HepG2 (cell line): ENCODE measurements around the gene TUFM. TPM values are rescaled to one million over a fixed set of nuclear protein-coding genes. Genes with fewer than 3 reads are reported as not detected.

Source experiments
- EHMT2 ChIP-seq: fragments of 200-600 bp; sonication (generic); IDR thresholded peaks from 2 replicates; pipeline ENCODE4 v1.7.0; 2017; ENCODE audit warnings: antibody characterized with exemption, low read depth, low read length, borderline replicate concordance
- FIP1L1 ChIP-seq: fragments of 200-400 bp; formaldehyde crosslinking; IDR thresholded peaks from 2 replicates; pipeline ENCODE4 v1.6.1; 2018; ENCODE audit warnings: low read depth, mild to moderate bottlenecking, low read length, moderate library complexity, borderline replicate concordance; ENCODE audit not compliant: insufficient read depth
- KLF6 ChIP-seq: IDR thresholded peaks from 2 replicates; pipeline ENCODE4 v1.8.0; 2016; ENCODE audit warnings: missing biosample characterization, missing genetic modification reagents
- MBNL3 ChIP-seq: fragments of 250-450 bp; sonication (Bioruptor Pico); conservative IDR thresholded peaks from 2 replicates; pipeline ENCODE4 v1.8.0; 2022; ENCODE audit warnings: mild to moderate bottlenecking, inconsistent platforms
- RAD51 ChIP-seq: fragments of 450-650 bp; IDR thresholded peaks from 2 replicates; pipeline ENCODE4 v1.6.1; 2016; ENCODE audit warnings: borderline replicate concordance
- SRSF9 ChIP-seq: fragments of 200-400 bp; formaldehyde crosslinking; IDR thresholded peaks from 2 replicates; pipeline ENCODE4 v1.6.1; 2018; ENCODE audit warnings: borderline replicate concordance, mild to moderate bottlenecking, low read depth, low read length; ENCODE audit not compliant: insufficient read depth, poor library complexity, severe bottlenecking
- TAF15 ChIP-seq: fragments of 200-400 bp; formaldehyde crosslinking; IDR thresholded peaks from one replicate; pipeline ENCODE4 v1.6.1; 2018; ENCODE audit warnings: mild to moderate bottlenecking, low read depth, low read length; ENCODE audit not compliant: poor library complexity, severe bottlenecking
- YEATS4 ChIP-seq: sonication (generic); formaldehyde crosslinking; IDR thresholded peaks from 2 replicates; pipeline ENCODE4 v1.4.0; 2020; ENCODE audit warnings: missing genetic modification reagents, borderline replicate concordance
- ZNF292 ChIP-seq: sonication (generic); formaldehyde crosslinking; IDR thresholded peaks from 2 replicates; pipeline ENCODE4 v1.8.1; 2022; ENCODE audit warnings: mild to moderate bottlenecking, low read depth, missing genetic modification reagents, borderline replicate concordance
- ZNF510 ChIP-seq: sonication (generic); formaldehyde crosslinking; IDR thresholded peaks from 2 replicates; pipeline ENCODE4 v1.4.0; 2020; ENCODE audit warnings: low read depth, mild to moderate bottlenecking, missing genetic modification reagents
- ZNF552 ChIP-seq: sonication (generic); formaldehyde crosslinking; IDR thresholded peaks from 2 replicates; pipeline ENCODE4 v1.9.0; 2022; ENCODE audit warnings: missing genetic modification reagents, mild to moderate bottlenecking, borderline replicate concordance
- ZNF558 ChIP-seq: sonication (generic); formaldehyde crosslinking; IDR thresholded peaks from 2 replicates; pipeline ENCODE4 v1.9.0; 2022; ENCODE audit warnings: mild to moderate bottlenecking, missing genetic modification reagents, borderline replicate concordance
- ZNF879 ChIP-seq: sonication (generic); formaldehyde crosslinking; IDR thresholded peaks from 2 replicates; pipeline ENCODE4 v1.8.1; 2023; ENCODE audit warnings: missing genetic modification reagents
- polyA plus RNA-seq, 8 experiments: library from polyadenylated mRNA; depleted of rRNA in 3 of 8; stranded (reverse) in 7 of 8; unstranded in 1 of 8; fragments of >200 nt; fragmentation: Illumina TruSeq in 4 of 8; extraction: Trizol in 4 of 8; gene quantifications; 2 replicates each; pipeline versions ENCODE4 v1.2.1 to v1.2.3, GENCODE V29; 2011 to 2016; ENCODE audit warnings: low read depth in 4 of 8, missing spikeins in 1 of 8, mixed read lengths in 1 of 8; ENCODE audit not compliant: insufficient read depth in 1 of 8
- total RNA-seq, 5 experiments: library from RNA; depleted of rRNA; stranded (reverse); fragments of >200 nt; fragmentation: Illumina TruSeq; extraction: Trizol; gene quantifications; 2 replicates each; pipeline ENCODE4 v1.2.3, GENCODE V29; 2016; ENCODE audit warnings: low read depth in 1 of 5
- TF ChIP-seq, protein P1 (sequence below), 2 experiments: IDR thresholded peaks; 2 replicates each; pipeline ENCODE4 v1.6.1; 2011 to 2012; ENCODE audit warnings: low read length in 2 of 2, borderline replicate concordance in 1 of 2, low read depth in 1 of 2, mild to moderate bottlenecking in 1 of 2, moderate library complexity in 1 of 2
- TF ChIP-seq, protein P2 (sequence below): sonication (generic); formaldehyde crosslinking; IDR thresholded peaks from 2 replicates; pipeline ENCODE4 v1.9.0; 2022; ENCODE audit warnings: missing genetic modification reagents, mild to moderate bottlenecking, borderline replicate concordance
- TF ChIP-seq, protein P3 (sequence below): sonication (generic); formaldehyde crosslinking; conservative IDR thresholded peaks from 2 replicates; pipeline ENCODE4 v1.8.0; 2022; ENCODE audit warnings: mild to moderate bottlenecking, moderate library complexity, missing genetic modification reagents
- TF ChIP-seq, protein P4 (sequence below): sonication (generic); formaldehyde crosslinking; IDR thresholded peaks from 2 replicates; pipeline ENCODE4 v1.4.0; 2020; ENCODE audit warnings: mild to moderate bottlenecking, missing genetic modification reagents
- TF ChIP-seq, protein P5 (sequence below): sonication (generic); formaldehyde crosslinking; IDR thresholded peaks from 2 replicates; pipeline ENCODE4 v1.4.0; 2020; ENCODE audit warnings: missing genetic modification reagents, borderline replicate concordance

TUFM gene
- total and polyA plus RNA-seq, 2 of the 13 experiments (the other 11 are each of a cell fraction or from before 2014, with no cell fraction given), result 206 to 298 TPM

DNA sequence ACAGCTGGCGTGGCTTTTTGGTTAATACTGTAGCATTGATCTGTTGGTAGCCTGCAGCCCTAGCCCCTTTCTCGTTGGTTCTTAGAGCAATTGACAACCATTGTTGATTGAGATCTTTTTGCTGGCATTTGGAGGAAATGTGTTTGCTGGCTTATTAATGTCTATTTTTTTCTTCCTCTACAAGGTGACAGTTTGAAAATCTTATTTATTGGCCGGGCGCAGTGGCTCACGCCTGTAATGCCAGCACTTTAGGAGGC lies 21.5 kb downstream of the TUFM start (continued):
- TF ChIP-seq, protein P1, sequence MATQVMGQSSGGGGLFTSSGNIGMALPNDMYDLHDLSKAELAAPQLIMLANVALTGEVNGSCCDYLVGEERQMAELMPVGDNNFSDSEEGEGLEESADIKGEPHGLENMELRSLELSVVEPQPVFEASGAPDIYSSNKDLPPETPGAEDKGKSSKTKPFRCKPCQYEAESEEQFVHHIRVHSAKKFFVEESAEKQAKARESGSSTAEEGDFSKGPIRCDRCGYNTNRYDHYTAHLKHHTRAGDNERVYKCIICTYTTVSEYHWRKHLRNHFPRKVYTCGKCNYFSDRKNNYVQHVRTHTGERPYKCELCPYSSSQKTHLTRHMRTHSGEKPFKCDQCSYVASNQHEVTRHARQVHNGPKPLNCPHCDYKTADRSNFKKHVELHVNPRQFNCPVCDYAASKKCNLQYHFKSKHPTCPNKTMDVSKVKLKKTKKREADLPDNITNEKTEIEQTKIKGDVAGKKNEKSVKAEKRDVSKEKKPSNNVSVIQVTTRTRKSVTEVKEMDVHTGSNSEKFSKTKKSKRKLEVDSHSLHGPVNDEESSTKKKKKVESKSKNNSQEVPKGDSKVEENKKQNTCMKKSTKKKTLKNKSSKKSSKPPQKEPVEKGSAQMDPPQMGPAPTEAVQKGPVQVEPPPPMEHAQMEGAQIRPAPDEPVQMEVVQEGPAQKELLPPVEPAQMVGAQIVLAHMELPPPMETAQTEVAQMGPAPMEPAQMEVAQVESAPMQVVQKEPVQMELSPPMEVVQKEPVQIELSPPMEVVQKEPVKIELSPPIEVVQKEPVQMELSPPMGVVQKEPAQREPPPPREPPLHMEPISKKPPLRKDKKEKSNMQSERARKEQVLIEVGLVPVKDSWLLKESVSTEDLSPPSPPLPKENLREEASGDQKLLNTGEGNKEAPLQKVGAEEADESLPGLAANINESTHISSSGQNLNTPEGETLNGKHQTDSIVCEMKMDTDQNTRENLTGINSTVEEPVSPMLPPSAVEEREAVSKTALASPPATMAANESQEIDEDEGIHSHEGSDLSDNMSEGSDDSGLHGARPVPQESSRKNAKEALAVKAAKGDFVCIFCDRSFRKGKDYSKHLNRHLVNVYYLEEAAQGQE (IDR thresholded peaks at IDR 0.05; ENCODE audit: borderline replicate concordance in 1 of 2, low read depth in 1 of 2, low read length in 2 of 2), result no peak
- TF ChIP-seq FIP1L1 (no peak), ZNF879 (CRISPR knock-in tag) (peak; percentile 61; the same call in 1 of the 2 replicates), EHMT2 (no peak), ZNF552 (CRISPR knock-in tag) (no peak), MBNL3 (CRISPR knock-in tag) (no peak), ZNF558 (no peak), SRSF9 (no peak), RAD51 (no peak), KLF6 (CRISPR knock-in tag) (peak; percentile 22; the same call in 1 of the 2 replicates), ZNF292 (CRISPR knock-in tag) (no peak), ZNF510 (no peak), YEATS4 (CRISPR knock-in tag) (no peak), TAF15 (no peak)
- TF ChIP-seq, protein P2, sequence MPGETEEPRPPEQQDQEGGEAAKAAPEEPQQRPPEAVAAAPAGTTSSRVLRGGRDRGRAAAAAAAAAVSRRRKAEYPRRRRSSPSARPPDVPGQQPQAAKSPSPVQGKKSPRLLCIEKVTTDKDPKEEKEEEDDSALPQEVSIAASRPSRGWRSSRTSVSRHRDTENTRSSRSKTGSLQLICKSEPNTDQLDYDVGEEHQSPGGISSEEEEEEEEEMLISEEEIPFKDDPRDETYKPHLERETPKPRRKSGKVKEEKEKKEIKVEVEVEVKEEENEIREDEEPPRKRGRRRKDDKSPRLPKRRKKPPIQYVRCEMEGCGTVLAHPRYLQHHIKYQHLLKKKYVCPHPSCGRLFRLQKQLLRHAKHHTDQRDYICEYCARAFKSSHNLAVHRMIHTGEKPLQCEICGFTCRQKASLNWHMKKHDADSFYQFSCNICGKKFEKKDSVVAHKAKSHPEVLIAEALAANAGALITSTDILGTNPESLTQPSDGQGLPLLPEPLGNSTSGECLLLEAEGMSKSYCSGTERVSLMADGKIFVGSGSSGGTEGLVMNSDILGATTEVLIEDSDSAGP, result no peak
- TF ChIP-seq, protein P3, sequence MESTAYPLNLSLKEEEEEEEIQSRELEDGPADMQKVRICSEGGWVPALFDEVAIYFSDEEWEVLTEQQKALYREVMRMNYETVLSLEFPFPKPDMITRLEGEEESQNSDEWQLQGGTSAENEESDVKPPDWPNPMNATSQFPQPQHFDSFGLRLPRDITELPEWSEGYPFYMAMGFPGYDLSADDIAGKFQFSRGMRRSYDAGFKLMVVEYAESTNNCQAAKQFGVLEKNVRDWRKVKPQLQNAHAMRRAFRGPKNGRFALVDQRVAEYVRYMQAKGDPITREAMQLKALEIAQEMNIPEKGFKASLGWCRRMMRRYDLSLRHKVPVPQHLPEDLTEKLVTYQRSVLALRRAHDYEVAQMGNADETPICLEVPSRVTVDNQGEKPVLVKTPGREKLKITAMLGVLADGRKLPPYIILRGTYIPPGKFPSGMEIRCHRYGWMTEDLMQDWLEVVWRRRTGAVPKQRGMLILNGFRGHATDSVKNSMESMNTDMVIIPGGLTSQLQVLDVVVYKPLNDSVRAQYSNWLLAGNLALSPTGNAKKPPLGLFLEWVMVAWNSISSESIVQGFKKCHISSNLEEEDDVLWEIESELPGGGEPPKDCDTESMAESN (CRISPR knock-in tag), result no peak
- TF ChIP-seq, protein P4, sequence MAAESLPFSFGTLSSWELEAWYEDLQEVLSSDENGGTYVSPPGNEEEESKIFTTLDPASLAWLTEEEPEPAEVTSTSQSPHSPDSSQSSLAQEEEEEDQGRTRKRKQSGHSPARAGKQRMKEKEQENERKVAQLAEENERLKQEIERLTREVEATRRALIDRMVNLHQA (CRISPR knock-in tag), result no peak
- TF ChIP-seq, protein P5, sequence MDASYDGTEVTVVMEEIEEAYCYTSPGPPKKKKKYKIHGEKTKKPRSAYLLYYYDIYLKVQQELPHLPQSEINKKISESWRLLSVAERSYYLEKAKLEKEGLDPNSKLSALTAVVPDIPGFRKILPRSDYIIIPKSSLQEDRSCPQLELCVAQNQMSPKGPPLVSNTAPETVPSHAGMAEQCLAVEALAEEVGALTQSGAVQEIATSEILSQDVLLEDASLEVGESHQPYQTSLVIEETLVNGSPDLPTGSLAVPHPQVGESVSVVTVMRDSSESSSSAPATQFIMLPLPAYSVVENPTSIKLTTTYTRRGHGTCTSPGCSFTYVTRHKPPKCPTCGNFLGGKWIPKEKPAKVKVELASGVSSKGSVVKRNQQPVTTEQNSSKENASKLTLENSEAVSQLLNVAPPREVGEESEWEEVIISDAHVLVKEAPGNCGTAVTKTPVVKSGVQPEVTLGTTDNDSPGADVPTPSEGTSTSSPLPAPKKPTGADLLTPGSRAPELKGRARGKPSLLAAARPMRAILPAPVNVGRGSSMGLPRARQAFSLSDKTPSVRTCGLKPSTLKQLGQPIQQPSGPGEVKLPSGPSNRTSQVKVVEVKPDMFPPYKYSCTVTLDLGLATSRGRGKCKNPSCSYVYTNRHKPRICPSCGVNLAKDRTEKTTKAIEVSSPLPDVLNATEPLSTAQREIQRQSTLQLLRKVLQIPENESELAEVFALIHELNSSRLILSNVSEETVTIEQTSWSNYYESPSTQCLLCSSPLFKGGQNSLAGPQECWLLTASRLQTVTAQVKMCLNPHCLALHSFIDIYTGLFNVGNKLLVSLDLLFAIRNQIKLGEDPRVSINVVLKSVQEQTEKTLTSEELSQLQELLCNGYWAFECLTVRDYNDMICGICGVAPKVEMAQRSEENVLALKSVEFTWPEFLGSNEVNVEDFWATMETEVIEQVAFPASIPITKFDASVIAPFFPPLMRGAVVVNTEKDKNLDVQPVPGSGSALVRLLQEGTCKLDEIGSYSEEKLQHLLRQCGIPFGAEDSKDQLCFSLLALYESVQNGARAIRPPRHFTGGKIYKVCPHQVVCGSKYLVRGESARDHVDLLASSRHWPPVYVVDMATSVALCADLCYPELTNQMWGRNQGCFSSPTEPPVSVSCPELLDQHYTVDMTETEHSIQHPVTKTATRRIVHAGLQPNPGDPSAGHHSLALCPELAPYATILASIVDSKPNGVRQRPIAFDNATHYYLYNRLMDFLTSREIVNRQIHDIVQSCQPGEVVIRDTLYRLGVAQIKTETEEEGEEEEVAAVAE (CRISPR knock-in tag), result no peak
